Upper lobe of left lung (tissue), 4 donors: ENCODE results near the gene LPIN1.

ENCODE experiments used
- POLR2A ChIP-seq, 4 donors: fragments of 450-650 bp; IDR thresholded peaks; one replicate each; pipeline ENCODE4 v1.5.1; 2016 to 2017; ENCODE audit warnings: antibody characterized with exemption in 4 of 4, mild to moderate bottlenecking in 2 of 4
- TF ChIP-seq, protein P1 (sequence below), 6 experiments: fragments of 450-650 bp in 4 of 6; fragments of 200-600 bp in 2 of 6; sonication (generic) in 2 of 6; IDR thresholded peaks; one replicate each; pipeline ENCODE4 v1.5.1; 2016 to 2019; ENCODE audit warnings: antibody characterized with exemption in 6 of 6

DNA sequence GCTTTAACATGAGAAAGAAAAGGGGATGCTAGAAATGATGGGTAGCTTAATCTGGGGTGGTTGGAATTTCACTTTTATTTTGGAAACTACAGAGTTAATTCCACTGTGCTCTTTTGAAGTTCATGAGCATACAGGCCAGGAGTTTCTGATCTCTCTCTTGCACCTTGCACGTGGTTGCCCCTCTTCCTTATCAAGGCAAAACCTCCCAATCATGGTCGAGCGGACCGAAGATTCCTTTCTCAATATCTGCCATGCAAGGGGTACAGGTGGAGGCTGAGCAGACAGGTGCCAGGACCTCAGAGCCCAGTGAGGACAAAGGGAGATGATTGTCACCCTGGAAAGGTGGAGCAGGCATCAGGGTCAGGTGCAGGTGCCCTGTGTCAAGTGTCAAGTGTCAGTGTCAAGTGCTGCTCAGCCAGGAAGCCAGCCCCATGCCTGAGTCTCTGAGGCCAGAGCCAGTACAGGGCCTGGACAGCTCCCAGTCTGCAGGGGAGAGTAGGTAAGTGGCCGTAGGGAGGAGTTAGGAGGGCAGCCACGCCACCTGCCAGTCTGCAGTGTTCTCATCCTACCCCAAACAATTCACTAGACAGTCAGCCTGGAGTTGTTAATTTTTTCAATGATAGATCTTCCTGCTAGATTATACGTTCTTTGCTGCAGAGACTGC is 42.2 kb downstream of the LPIN1 start:
- TF ChIP-seq, protein P1, sequence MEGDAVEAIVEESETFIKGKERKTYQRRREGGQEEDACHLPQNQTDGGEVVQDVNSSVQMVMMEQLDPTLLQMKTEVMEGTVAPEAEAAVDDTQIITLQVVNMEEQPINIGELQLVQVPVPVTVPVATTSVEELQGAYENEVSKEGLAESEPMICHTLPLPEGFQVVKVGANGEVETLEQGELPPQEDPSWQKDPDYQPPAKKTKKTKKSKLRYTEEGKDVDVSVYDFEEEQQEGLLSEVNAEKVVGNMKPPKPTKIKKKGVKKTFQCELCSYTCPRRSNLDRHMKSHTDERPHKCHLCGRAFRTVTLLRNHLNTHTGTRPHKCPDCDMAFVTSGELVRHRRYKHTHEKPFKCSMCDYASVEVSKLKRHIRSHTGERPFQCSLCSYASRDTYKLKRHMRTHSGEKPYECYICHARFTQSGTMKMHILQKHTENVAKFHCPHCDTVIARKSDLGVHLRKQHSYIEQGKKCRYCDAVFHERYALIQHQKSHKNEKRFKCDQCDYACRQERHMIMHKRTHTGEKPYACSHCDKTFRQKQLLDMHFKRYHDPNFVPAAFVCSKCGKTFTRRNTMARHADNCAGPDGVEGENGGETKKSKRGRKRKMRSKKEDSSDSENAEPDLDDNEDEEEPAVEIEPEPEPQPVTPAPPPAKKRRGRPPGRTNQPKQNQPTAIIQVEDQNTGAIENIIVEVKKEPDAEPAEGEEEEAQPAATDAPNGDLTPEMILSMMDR (IDR thresholded peaks at IDR 0.05), result no peak
- no peak for TF ChIP-seq POLR2A (IDR thresholded peaks at IDR 0.05)
